ENCODE results near the gene WWC1.
A peak's percentile ranks its signal among the peaks of the same experiment; 100 is the strongest.

The WWC1 gene

DNA sequence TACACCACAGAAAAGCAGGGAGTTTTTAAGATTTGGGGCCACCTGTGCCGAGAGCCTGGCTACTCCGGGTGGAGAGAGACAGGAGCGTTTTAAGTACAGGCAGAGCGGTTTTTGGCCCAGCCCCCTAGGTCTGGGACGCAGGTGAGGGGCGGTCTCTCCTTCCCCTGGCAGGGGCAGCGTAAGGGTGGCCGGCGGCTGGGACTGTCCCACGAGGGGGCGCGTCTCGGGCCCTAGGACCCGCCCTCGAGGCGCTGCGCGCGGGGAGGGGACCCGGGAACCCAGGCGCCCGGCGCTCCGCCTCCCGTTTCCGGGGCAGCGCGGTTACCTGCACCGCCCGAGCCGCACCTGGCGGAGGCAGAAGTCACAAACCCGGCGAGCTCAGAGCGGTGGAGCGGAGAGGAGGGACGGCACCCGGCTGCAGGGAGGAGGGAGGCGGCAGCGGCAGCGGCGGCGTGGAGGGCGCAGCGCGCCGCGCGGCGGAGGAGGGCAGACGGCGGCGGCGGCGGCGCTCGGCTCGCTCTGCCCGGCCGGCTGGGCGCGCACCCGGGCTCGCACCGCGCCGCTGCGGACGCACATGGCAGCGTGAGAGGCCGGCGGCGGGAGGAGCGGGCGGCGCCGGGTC lies at the start of gene WWC1:
Gene WWC1, plus strand, starts transcription at position 304 of the 622 bp plus-strand sequence. CDS start 508 bp downstream, outside the sequence.
- DNase-seq = peak; percentile 13

GRCh38 chr5:168244838-168245559 lies 46.4 kb upstream of the WWC1 start:
- DNase-seq = no peak

- DNase-seq = no peak
Measured at GRCh38 chr5:168249923-168250322, 41.5 kb upstream of the WWC1 start.

DNA sequence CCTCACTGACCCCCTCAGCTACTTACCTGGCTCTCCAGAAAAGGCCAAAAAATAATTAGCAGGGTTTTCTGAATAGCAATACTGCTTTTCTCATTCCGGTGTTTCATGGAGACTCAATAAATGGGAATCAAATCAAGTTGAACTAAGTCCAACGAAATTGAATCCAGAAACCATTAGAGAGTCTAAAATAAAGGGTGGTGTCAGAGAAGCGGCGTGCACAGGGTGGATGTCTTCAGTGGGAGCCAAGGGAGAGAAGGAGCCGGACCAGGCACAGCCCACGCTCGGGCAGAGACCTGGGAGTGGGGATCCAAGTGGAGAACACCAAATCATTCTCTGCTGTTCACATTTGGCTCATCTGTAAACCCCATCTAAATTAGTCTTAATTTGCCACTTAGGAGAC lies 40.2 kb upstream of the WWC1 start:
- no peak for DNase-seq

- DNase-seq = no peak
Measured at GRCh38 chr5:168254013-168254693, 37.3 kb upstream of the WWC1 start.

- no peak for DNase-seq
Measured at GRCh38 chr5:168260353-168261226, 30.9 kb upstream of the WWC1 start.

DNA sequence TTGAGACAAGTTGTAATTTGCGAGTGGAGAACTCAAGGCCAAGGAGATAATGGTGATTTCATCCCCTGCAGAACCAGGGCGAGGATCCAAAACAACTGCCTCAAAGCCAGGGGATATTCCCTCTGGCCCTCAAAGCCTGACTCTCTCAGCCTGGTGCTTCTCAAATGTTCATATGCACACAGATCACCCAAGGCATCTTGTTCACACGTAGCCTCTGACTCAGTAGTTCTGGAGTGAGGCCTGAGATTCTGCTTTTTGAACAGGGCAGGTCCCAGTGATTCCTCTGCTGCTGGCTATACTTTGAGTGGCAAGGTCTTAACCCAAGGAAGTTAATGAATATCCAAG lies 30.2 kb upstream of the WWC1 start:
- DNase-seq = no peak

DNA sequence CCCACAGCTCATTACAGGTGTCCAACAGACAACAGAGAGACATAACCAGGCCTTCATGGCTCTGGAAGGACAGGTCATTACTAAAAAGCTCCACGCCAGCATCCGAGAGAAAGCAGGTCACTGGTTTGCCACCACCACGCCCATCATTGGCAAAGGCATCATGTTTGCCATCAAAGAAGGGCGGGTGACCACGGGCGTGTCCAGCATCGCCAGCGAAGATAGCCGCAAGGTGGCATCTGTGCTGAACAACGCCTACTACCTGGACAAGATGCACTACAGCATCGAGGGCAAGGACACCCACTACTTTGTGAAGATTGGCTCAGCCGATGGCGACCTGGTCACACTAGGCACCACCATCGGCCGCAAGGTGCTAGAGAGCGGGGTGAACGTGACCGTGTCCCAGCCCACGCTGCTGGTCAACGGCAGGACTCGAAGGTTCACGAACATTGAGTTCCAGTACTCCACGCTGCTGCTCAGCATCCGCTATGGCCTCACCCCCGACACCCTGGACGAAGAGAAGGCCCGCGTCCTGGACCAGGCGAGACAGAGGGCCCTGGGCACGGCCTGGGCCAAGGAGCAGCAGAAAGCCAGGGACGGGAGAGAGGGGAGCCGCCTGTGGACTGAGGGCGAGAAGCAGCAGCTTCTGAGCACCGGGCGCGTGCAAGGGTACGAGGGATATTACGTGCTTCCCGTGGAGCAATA lies 29.3 kb upstream of the WWC1 start:
- no peak for DNase-seq

DNA sequence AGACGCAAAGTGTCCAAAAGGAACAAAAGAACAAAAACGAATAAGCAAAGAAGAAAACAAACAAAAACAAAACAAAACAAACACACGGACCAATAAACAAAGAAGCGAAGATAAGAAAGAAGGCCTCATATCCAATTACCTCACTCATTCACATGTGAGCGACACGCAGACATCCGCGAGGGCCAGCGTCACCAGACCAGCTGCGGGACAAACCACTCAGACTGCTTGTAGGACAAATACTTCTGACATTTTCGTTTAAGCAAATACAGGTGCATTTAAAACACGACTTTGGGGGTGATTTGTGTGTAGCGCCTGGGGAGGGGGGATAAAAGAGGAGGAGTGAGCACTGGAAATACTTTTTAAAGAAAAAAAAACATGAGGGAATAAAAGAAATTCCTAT lies 28.3 kb upstream of the WWC1 start:
- no peak for DNase-seq

DNA sequence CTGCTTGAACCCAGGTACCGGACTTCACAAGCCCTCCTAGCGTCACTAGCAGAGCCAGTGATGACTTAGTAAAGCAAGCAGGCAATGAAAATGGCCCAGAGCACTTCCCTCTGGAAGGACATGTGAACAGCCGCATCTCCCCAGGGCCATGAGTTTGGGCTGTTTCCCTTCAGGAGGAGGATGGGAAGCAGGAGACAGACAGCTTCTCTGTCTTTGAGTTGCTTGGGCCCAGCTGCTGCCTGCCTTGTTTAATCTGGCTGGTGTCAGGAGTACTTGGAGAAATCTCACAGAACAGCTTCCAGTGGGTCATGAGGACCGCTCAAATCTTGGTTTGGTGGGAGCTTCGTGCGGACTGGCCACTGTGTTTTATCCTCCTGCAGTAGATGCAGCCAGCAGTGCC lies 25.4 kb upstream of the WWC1 start:
- no peak for DNase-seq

- DNase-seq = peak; percentile 42
Measured at GRCh38 chr5:168268949-168269936, 22.2 kb upstream of the WWC1 start.

DNA sequence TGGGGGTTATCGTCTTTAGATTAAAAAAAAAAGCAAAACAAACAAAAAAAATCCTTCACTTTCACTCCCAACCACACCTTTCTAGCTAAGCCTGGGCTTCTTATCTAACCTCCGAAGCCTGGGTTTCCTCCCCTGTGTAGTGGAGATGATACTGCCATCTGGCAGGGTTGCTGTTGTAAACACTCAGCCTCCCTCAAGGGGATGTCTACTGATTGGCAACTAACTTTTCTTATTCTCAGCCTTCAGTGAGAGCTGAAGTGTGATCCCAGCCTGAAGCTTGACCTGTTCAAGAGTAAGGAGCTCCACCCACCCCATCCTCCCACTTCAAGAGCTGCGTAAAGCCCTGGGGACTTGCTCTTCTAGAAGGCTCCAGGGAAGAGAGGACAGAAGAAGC lies 21.5 kb upstream of the WWC1 start:
- no peak for DNase-seq

DNA sequence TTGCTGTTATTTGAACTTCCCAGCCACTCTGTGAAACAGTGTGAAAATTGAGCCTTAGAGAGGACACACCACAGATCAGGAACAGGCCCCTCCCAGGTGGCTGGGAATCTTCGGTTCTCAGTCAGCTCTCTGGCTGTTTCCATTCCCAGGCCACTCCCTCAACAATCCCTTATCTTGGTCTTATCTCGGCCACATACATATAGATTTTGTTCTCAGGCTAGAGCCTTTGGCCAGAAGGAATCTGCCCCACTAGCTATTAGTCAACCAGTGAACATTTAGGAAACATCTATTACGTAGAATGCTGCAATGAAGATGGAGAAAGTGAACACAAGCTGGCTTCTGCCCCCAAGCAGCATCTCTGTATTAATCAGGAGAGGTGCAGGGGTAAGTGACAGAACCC lies 21.0 kb upstream of the WWC1 start:
- no peak for DNase-seq

- DNase-seq = no peak
Measured at GRCh38 chr5:168273056-168273980, 18.1 kb upstream of the WWC1 start.

GRCh38 chr5:168274406-168274805 lies 17.0 kb upstream of the WWC1 start:
- no peak for DNase-seq

DNA sequence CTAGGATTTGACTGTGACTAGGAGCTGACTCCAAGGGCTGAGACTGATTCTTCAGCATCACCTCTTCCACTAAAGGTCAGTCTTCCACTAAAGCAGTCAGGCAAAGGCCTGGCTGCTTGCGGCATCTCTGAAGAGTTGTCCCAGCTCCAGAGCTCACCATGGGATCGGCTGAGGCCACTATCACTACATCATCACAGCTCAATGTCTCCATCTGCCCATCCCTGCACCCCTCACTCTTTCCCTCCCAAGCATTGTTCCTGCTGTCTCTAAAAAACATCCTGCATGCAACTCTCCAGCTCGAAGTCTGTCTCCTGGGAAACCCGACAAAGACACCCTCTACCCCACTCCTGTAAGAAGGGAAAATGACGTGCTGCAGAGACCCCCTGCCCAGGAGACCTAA lies 15.5 kb upstream of the WWC1 start:
- no peak for DNase-seq

DNA sequence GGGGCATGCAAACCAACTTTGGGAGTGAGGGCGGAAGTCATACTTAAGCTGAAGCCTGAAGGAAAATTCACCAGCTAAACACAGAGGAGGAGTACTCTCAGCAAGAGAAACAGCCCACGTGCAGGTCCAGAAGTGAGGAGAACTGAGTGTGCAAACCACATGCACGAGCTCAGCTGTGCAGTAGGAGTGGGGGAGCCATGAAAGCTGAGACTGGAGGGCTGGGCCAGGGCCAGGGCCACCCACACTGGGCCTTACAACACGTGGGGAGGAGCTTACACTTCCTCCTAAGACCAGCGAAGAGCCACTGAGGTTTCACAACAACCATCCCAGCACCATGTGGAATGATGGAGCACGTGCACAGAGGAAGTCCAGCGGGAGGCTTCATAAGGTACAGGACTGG lies 9.3 kb upstream of the WWC1 start:
- no peak for DNase-seq

- DNase-seq = no peak
Measured at GRCh38 chr5:168284809-168285208, 6.6 kb upstream of the WWC1 start.

- no peak for DNase-seq
Measured at GRCh38 chr5:168285696-168286095, 5.7 kb upstream of the WWC1 start.

GRCh38 chr5:168286386-168286785 lies 5.1 kb upstream of the WWC1 start:
- DNase-seq = no peak
